SK-N-SH treated with all-trans-retinoic acid at 6 μM for 48 hours (cell line): ENCODE measurements around the gene ZNF557.
A peak's percentile ranks its signal among the peaks of the same experiment; 100 is the strongest.

Experiments used
- ATAC-seq: fragments of 200-7000 bp; cut with Tn5 transposase; 3 replicates; pipeline ENCODE4 v1.9.1; 2020; ENCODE audit warnings: mild to moderate bottlenecking, moderate library complexity
- ARNTL ChIP-seq: fragments of 450-650 bp; formaldehyde crosslinking; IDR thresholded peaks from 2 replicates; pipeline ENCODE4 v1.5.0; 2020; ENCODE audit warnings: low read depth, mild to moderate bottlenecking, moderate library complexity, borderline replicate concordance
- CSDC2 ChIP-seq: fragments of 250-450 bp; sonication (Bioruptor Pico); IDR thresholded peaks from 2 replicates; pipeline ENCODE4 v1.5.0; 2020; ENCODE audit warnings: mild to moderate bottlenecking, moderate library complexity
- GLIS3 ChIP-seq: fragments of 250-450 bp; sonication (Bioruptor Pico); IDR thresholded peaks from 2 replicates; pipeline ENCODE4 v1.5.0; 2020; ENCODE audit warnings: mild to moderate bottlenecking, moderate library complexity
- ISL1 ChIP-seq: fragments of 250-450 bp; sonication (Bioruptor Pico); IDR thresholded peaks from 2 replicates; pipeline ENCODE4 v2.1.2; 2022; ENCODE audit warnings: mild to moderate bottlenecking, moderate library complexity
- OSR1 ChIP-seq: fragments of 250-450 bp; sonication (Bioruptor Pico); IDR thresholded peaks from 2 replicates; pipeline ENCODE4 v1.8.0; 2022; ENCODE audit warnings: moderate library complexity, mild to moderate bottlenecking, inconsistent platforms
- PPARA ChIP-seq: fragments of 250-450 bp; sonication (Bioruptor Pico); IDR thresholded peaks from 2 replicates; pipeline ENCODE4 v1.5.0; 2020; ENCODE audit warnings: mild to moderate bottlenecking, borderline replicate concordance
- RARB ChIP-seq: fragments of 250-450 bp; sonication (Bioruptor Pico); IDR thresholded peaks from 2 replicates; pipeline ENCODE4 v1.8.0; 2021; ENCODE audit warnings: mild to moderate bottlenecking, moderate library complexity
- SNAI2 ChIP-seq: fragments of 250-450 bp; sonication (Bioruptor Pico); IDR thresholded peaks from 2 replicates; pipeline ENCODE4 v1.5.0; 2020; ENCODE audit warnings: mild to moderate bottlenecking, moderate library complexity
- TCF4 ChIP-seq: fragments of 250-450 bp; sonication (Bioruptor Pico); IDR thresholded peaks from 2 replicates; pipeline ENCODE4 v1.8.0; 2021; ENCODE audit warnings: mild to moderate bottlenecking, moderate library complexity, borderline replicate concordance
- ZC3H10 ChIP-seq: fragments of 250-450 bp; sonication (Bioruptor Pico); IDR thresholded peaks from 2 replicates; pipeline ENCODE4 v1.5.1; 2021; ENCODE audit warnings: mild to moderate bottlenecking, moderate library complexity
- ZFP3 ChIP-seq: fragments of 250-450 bp; sonication (Bioruptor Pico); IDR thresholded peaks from 2 replicates; pipeline ENCODE4 v1.5.0; 2020; ENCODE audit warnings: mild to moderate bottlenecking, moderate library complexity
- ZFP30 ChIP-seq: fragments of 450-650 bp; formaldehyde crosslinking; IDR thresholded peaks from 2 replicates; pipeline ENCODE4 v1.5.0; 2022; ENCODE audit warnings: mild to moderate bottlenecking, moderate library complexity
- ZNF565 ChIP-seq: fragments of 450-650 bp; formaldehyde crosslinking; conservative IDR thresholded peaks from 2 replicates; pipeline ENCODE4 v1.5.0; 2020; ENCODE audit warnings: low read depth, mild to moderate bottlenecking, moderate library complexity
- ZNF70 ChIP-seq: fragments of 450-650 bp; formaldehyde crosslinking; IDR thresholded peaks from 2 replicates; pipeline ENCODE4 v1.5.0; 2020; ENCODE audit warnings: mild to moderate bottlenecking, moderate library complexity
- ZNF8 ChIP-seq: fragments of 450-650 bp; formaldehyde crosslinking; IDR thresholded peaks from 2 replicates; pipeline ENCODE4 v1.5.0; 2020; ENCODE audit warnings: mild to moderate bottlenecking, moderate library complexity
- TF ChIP-seq, protein P1 (sequence below): fragments of 250-450 bp; sonication (Bioruptor Pico); IDR thresholded peaks from 2 replicates; pipeline ENCODE4 v1.5.0; 2020; ENCODE audit warnings: mild to moderate bottlenecking, moderate library complexity
- TF ChIP-seq, protein P2 (sequence below): fragments of 250-450 bp; sonication (Bioruptor Pico); IDR thresholded peaks from 2 replicates; pipeline ENCODE4 v1.5.1; 2020; ENCODE audit warnings: low read depth, mild to moderate bottlenecking, moderate library complexity

Gene ZNF557

DNA sequence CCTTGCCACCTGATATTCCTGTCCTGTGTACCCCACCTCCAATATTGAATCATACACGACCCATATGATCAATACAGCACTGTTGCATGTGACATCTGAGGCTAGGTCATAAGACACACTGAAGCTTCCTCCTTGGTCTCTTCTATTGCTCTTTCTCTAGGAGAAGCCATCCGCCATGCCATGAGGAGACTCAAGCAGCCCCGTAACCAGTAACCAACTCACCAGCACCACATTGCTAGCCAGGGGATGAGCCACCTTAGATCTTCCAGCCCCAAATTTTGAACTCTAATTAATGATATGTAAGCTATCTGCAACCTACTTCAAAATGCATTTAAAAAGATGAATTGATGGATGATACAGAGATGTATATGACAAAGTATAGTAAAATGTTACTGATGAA is 28.6 kb downstream of the ZNF557 start:
- TF ChIP-seq ZC3H10 (CRISPR knock-in tag), result no peak
- TF ChIP-seq ZNF70 (CRISPR knock-in tag), result no peak
- TF ChIP-seq ZNF565 (CRISPR knock-in tag), result peak; percentile 92; the same call in 1 of the 2 replicates
- TF ChIP-seq, protein P1, sequence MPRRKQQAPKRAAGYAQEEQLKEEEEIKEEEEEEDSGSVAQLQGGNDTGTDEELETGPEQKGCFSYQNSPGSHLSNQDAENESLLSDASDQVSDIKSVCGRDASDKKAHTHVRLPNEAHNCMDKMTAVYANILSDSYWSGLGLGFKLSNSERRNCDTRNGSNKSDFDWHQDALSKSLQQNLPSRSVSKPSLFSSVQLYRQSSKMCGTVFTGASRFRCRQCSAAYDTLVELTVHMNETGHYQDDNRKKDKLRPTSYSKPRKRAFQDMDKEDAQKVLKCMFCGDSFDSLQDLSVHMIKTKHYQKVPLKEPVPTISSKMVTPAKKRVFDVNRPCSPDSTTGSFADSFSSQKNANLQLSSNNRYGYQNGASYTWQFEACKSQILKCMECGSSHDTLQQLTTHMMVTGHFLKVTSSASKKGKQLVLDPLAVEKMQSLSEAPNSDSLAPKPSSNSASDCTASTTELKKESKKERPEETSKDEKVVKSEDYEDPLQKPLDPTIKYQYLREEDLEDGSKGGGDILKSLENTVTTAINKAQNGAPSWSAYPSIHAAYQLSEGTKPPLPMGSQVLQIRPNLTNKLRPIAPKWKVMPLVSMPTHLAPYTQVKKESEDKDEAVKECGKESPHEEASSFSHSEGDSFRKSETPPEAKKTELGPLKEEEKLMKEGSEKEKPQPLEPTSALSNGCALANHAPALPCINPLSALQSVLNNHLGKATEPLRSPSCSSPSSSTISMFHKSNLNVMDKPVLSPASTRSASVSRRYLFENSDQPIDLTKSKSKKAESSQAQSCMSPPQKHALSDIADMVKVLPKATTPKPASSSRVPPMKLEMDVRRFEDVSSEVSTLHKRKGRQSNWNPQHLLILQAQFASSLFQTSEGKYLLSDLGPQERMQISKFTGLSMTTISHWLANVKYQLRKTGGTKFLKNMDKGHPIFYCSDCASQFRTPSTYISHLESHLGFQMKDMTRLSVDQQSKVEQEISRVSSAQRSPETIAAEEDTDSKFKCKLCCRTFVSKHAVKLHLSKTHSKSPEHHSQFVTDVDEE, result no peak
- TF ChIP-seq, all 23 proteins: peak for 1
- no peak for ATAC-seq

DNA sequence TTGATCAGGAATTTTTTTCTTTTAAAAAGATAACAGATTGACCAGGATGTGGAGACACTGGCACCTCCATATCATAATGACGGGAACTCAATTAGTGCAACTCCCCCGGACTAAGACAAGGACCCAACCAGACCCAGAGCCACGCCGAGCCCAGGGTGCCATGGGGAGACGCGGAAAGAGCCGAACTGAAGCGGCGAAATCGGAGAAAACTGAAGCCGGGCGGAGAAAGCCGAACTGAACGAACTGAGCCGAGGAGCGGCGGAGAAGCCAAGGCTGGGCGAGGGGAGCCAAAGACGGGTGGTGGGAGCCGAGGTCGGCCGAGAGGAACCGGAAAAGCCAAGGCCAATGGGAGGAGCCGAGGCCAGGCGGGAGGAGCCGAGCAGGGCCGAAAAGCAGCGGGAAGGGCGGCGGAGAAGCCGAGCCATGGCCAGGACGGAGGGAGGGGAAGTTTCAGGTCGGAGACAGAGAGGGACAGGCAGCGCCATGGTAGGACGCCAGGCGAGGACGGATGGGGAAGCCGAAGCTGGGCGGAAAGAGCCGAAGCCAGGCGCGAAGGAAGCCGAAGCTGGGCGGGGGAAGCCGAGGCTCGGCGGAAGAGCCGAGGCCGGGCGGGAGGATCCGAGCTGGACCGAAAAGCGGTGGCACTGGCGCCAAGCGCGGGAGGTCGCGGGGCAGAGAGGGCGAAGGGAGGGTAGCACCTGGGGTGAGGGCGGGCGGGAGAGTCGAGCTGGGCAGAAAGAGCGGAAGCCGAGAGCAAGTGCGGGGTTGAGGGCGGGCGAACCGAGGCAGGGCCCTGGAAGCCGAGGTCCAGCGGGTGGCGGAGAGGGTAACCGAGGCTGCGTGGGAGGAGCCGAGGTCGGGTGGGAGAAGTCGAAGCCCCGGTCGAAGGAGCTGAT is 29.4 kb downstream of the ZNF557 start:
- peak; percentile 96 for ATAC-seq
- TF ChIP-seq, protein P2, sequence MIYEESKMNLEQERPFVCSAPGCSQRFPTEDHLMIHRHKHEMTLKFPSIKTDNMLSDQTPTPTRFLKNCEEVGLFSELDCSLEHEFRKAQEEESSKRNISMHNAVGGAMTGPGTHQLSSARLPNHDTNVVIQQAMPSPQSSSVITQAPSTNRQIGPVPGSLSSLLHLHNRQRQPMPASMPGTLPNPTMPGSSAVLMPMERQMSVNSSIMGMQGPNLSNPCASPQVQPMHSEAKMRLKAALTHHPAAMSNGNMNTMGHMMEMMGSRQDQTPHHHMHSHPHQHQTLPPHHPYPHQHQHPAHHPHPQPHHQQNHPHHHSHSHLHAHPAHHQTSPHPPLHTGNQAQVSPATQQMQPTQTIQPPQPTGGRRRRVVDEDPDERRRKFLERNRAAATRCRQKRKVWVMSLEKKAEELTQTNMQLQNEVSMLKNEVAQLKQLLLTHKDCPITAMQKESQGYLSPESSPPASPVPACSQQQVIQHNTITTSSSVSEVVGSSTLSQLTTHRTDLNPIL (CRISPR knock-in tag), result no peak
- peak; percentile 69 for TF ChIP-seq ZNF70 (CRISPR knock-in tag)

DNA sequence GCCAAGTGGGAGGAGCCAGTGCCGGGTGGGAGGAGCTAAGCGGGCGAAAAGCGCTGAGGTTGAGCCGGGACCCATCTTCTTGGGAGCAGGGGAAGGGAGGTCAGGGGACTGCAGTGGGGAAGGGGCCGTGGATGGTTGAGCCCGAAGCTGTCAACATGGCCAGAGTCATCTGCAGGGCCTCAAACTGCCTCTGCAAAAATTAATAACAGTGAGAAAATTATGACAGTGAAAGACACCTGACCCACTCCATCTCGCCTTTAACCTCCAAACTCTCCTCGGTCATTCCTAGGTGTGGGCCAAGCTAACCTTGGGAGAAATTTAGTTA is 30.1 kb downstream of the ZNF557 start:
- no peak for ATAC-seq
- TF ChIP-seq, protein P2 (CRISPR knock-in tag), result no peak
- no peak for TF ChIP-seq ZNF70 (CRISPR knock-in tag)
- TF ChIP-seq GLIS3 (CRISPR knock-in tag), result no peak
- no peak for TF ChIP-seq ZC3H10 (CRISPR knock-in tag)
- TF ChIP-seq OSR1 (CRISPR knock-in tag), result no peak
- TF ChIP-seq SNAI2 (CRISPR knock-in tag), result no peak
- TF ChIP-seq PPARA (CRISPR knock-in tag), result no peak
- no peak for TF ChIP-seq ARNTL (CRISPR knock-in tag)
- TF ChIP-seq, protein P1, result no peak
- TF ChIP-seq ZNF565 (CRISPR knock-in tag), result no peak
- TF ChIP-seq TCF4 (CRISPR knock-in tag), result no peak
- TF ChIP-seq CSDC2 (CRISPR knock-in tag), result no peak
- TF ChIP-seq RARB (CRISPR knock-in tag), result no peak
- TF ChIP-seq ZFP30 (CRISPR knock-in tag), result no peak
- TF ChIP-seq ZFP3 (CRISPR knock-in tag), result no peak
- TF ChIP-seq ISL1 (CRISPR knock-in tag), result no peak
- TF ChIP-seq ZNF8, result no peak

DNA sequence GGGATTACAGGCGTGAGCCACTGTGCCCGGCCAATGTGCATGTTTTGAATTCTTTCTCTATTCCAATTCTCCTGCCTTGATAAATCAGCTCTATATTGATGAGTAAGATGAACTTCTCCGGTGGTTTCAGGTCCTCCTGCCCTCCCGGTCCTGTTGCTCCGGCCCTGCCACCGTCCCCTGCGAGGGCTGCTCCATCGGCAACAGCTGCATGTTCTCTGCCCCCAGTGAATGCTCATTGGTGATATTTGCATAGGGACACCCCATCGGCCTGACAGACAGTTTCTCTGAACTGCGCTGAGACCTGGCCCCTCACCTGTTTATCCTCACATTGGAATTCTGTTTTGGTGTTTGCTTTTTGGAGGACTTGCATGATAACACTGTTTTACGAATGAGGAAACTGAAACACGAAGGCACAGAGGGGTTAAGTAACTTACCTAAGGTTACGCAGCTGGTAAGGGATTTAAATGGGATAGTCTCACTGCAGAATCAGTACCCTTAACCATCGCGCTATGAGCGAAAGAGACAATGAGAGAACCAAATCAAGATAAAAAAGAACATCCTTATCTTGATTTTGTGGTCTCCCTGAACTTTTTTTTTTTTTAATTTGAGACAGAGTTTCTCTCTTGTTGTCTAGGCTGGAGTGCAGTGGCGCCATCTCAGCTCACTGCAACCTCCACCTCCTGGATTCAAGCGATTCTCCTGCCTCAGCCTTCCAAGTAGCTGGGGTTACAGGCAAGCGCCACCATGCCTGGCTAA is 32.2 kb downstream of the ZNF557 start:
- no peak for TF ChIP-seq ISL1 (CRISPR knock-in tag)
- TF ChIP-seq, protein P2 (CRISPR knock-in tag), result no peak
- TF ChIP-seq ZNF565 (CRISPR knock-in tag), result no peak
- TF ChIP-seq ARNTL (CRISPR knock-in tag), result no peak
- TF ChIP-seq RARB (CRISPR knock-in tag), result no peak
- no peak for TF ChIP-seq ZNF8
- TF ChIP-seq, protein P1, result no peak
- no peak for TF ChIP-seq ZFP30 (CRISPR knock-in tag)
- no peak for ATAC-seq
